ENCODE results near the gene MYO15B.

GRCh38 chr17:75616521-75617122, 29.0 kb downstream of the MYO15B start:
- TF ChIP-seq CTCF (conservative IDR thresholded peaks at IDR 0.05; ENCODE audit: low read length), result no peak
- no peak for TF ChIP-seq EZH2phosphoT487 (IDR thresholded peaks at IDR 0.05; ENCODE audit: borderline replicate concordance)
